K562 (cell line): ENCODE measurements around the gene PRKAR2B. TPM values are rescaled to one million over a fixed set of nuclear protein-coding genes. Genes with fewer than 3 reads are reported as not detected.

Experiments used
- ATF3 ChIP-seq, 2 experiments: fragments of 450-650 bp in 1 of 2; sonication (generic) in 1 of 2; formaldehyde crosslinking in 1 of 2; IDR thresholded peaks in 1 of 2; conservative IDR thresholded peaks in 1 of 2; 2 replicates each; pipeline versions ENCODE4 v1.6.1 to v1.8.1; 2016 to 2023; ENCODE audit warnings: mild to moderate bottlenecking in 2 of 2, moderate library complexity in 2 of 2, inconsistent platforms in 1 of 2, missing genetic modification reagents in 1 of 2
- BDP1 ChIP-seq: IDR thresholded peaks from 3 replicates; pipeline ENCODE4 v1.6.1; 2011; ENCODE audit not compliant: insufficient read length, insufficient read depth
- BRF2 ChIP-seq: IDR thresholded peaks from 3 replicates; pipeline ENCODE4 v1.6.1; 2011; ENCODE audit warnings: borderline replicate concordance, mild to moderate bottlenecking; ENCODE audit not compliant: insufficient read length, insufficient read depth
- HCFC1 ChIP-seq: IDR thresholded peaks from 2 replicates; pipeline ENCODE4 v1.6.1; 2012; ENCODE audit warnings: low read depth, low read length, improper control_type of control experiment
- KAT2B ChIP-seq: IDR thresholded peaks from one replicate; pipeline ENCODE4 v1.6.1; 2012; ENCODE audit warnings: low read depth, mild to moderate bottlenecking, control low read depth, inconsistent platforms, low read length, moderate library complexity
- MAZ ChIP-seq, 2 experiments: fragments of 450-650 bp in 1 of 2; sonication (generic) in 1 of 2; formaldehyde crosslinking; IDR thresholded peaks in 1 of 2; conservative IDR thresholded peaks in 1 of 2; 2 replicates each; pipeline versions ENCODE4 v1.4.0 to v1.5.0; 2020; ENCODE audit warnings: mild to moderate bottlenecking in 1 of 2, missing genetic modification reagents in 1 of 2
- MTF1 ChIP-seq: fragments of 250-450 bp; sonication (Bioruptor Pico); IDR thresholded peaks from 2 replicates; pipeline ENCODE4 v1.9.0; 2021; ENCODE audit warnings: moderate library complexity, mild to moderate bottlenecking, inconsistent platforms, borderline replicate concordance
- NR3C1 ChIP-seq: sonication (generic); formaldehyde crosslinking; IDR thresholded peaks from 2 replicates; pipeline ENCODE4 v1.8.1; 2022; ENCODE audit warnings: missing genetic modification reagents
- PKNOX1 ChIP-seq: fragments of 450-650 bp; IDR thresholded peaks from 2 replicates; pipeline ENCODE4 v1.6.1; 2016
- PTBP1 ChIP-seq: fragments of 200-400 bp; formaldehyde crosslinking; IDR thresholded peaks from 2 replicates; pipeline ENCODE4 v1.6.1; 2017; ENCODE audit warnings: low read depth, low read length
- RERE ChIP-seq: sonication (generic); formaldehyde crosslinking; IDR thresholded peaks from 2 replicates; pipeline ENCODE4 v1.8.0; 2023; ENCODE audit warnings: missing genetic modification reagents, mild to moderate bottlenecking, borderline replicate concordance
- SMARCA4 ChIP-seq: fragments of 450-650 bp; IDR thresholded peaks from 2 replicates; pipeline ENCODE4 v1.6.1; 2016
- ZBTB1 ChIP-seq: sonication (generic); formaldehyde crosslinking; IDR thresholded peaks from 2 replicates; pipeline ENCODE4 v1.8.1; 2023; ENCODE audit warnings: missing genetic modification reagents, low read depth, mild to moderate bottlenecking, borderline replicate concordance
- ZBTB12 ChIP-seq: fragments of 250-450 bp; sonication (Bioruptor Pico); IDR thresholded peaks from 2 replicates; pipeline ENCODE4 v1.4.0; 2020
- ZC3H11A ChIP-seq: IDR thresholded peaks from 2 replicates; pipeline ENCODE4 v1.6.1; 2012; ENCODE audit warnings: low read depth, low read length, improper control_type of control experiment
- ZEB2 ChIP-seq: fragments of 450-650 bp; IDR thresholded peaks from 2 replicates; pipeline ENCODE4 v1.6.1; 2016
- ZNF24 ChIP-seq: fragments of 450-650 bp; IDR thresholded peaks from 2 replicates; pipeline ENCODE4 v1.6.1; 2016
- polyA plus RNA-seq, 8 experiments: library from polyadenylated mRNA; depleted of rRNA in 4 of 8; stranded (reverse) in 5 of 8; unstranded in 3 of 8; fragments of >200 nt; fragmentation: Nextera tagmentation in 2 of 8; fragmentation: Illumina TruSeq in 1 of 8; extraction: Ambion mirVana in 2 of 8; extraction: Trizol in 1 of 8; gene quantifications; 2 replicates each; pipeline versions ENCODE4 v1.2.1 to v1.2.3, GENCODE V29; 2011 to 2014; ENCODE audit warnings: inconsistent platforms in 1 of 8, missing spikeins in 1 of 8
- total RNA-seq, 7 experiments: library from RNA; depleted of rRNA in 6 of 7; stranded (reverse); fragments of >200 nt in 6 of 7; fragmentation: Illumina TruSeq in 2 of 7; extraction: Trizol in 2 of 7; gene quantifications; 2 replicates each; pipeline versions ENCODE4 v1.2.1 to v1.2.3, GENCODE V29; 2011 to 2021; ENCODE audit warnings: low replicate concordance in 1 of 7

The PRKAR2B gene
- total and polyA plus RNA-seq, 9 of the 15 experiments (the other 6 are each of a cell fraction or from before 2014, with no cell fraction given): 59.0 to 173 (median 129) TPM

GRCh38 chr7:107168233-107169119 is 124.0 kb downstream of the PRKAR2B start, which contains the start of gene HBP1 (continued):
- TF ChIP-seq BRF2 (no peak), ZBTB1 (CRISPR knock-in tag) (no peak), MTF1 (CRISPR knock-in tag) (no peak), SMARCA4 (0 out of 2 replicates have a peak, but pooled peaks have one; percentile 1), MAZ (CRISPR knock-in tag; conservative IDR thresholded peaks at IDR 0.05 in 1 of 2, IDR thresholded peaks at IDR 0.05 in 1 of 2) (peak; percentile 76 to 95; a peak in 3 of 4 replicates), ZEB2 (peak; percentile 39; the same call in 1 of the 2 replicates), PTBP1 (no peak), ATF3 (IDR thresholded peaks at IDR 0.05) (no peak), ATF3 (CRISPR knock-in tag; conservative IDR thresholded peaks at IDR 0.05) (peak; percentile 22), ZC3H11A (no peak), ZNF24 (no peak), NR3C1 (CRISPR knock-in tag) (no peak), HCFC1 (peak; percentile 98), RERE (CRISPR knock-in tag) (no peak), PKNOX1 (peak; percentile 100), ZBTB12 (peak; percentile 76), BDP1 (no peak), KAT2B (no peak)
